HG02759 (cell line): Measurements from ENCODE around the gene LRCH1.

Experiments
- ATAC-seq: cut with Tn5 transposase; IDR thresholded peaks from one replicate; pipeline ENCODE4 v1.9.1; 2021; ENCODE audit warnings: mild to moderate bottlenecking, moderate library complexity; ENCODE audit not compliant: unreplicated experiment

LRCH1 gene

DNA sequence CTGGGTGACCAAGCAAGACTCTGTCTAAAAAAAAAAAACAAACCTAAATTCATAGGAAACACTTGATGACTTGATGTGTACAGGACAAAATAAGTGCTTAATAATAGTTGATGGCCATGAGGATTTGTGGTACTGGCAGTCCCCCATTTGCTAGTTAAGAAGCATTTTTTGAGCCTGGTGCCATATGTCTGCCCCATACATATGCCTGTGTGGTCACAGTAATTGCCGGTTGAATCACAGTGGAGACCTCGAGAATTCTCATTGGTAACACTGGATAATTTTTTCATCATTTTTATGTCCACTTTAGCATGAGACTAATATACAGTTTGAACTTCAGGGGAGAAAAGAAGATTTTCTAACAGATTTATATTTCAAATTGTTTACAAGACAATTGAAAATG is 79.2 kb downstream of the LRCH1 start:
- no peak for ATAC-seq

DNA sequence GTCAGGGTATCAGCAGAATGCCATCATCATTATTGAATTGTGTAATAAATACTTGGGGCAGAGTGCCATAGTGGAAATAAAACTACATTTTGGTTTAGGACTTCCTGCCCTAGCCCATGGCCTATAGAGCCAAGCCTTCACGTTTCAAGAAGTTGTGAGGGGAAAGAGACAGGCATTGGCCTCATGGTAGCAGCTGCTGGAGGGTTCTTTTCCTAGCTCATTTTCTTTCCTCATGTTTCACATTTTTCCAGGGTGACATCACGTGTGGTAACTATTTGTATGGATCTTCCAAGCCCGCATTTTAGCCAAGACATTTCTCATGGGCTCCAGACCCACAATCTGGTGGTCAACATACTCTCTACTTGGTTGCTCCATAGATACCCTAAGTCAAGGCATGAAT is 80.4 kb downstream of the LRCH1 start:
- no peak for ATAC-seq

GRCh38 chr13:46636451-46636850 is 83.5 kb downstream of the LRCH1 start:
- ATAC-seq = no peak

GRCh38 chr13:46637213-46637612 is 84.2 kb downstream of the LRCH1 start:
- no peak for ATAC-seq

- no peak for ATAC-seq
Measured at GRCh38 chr13:46638262-46638661, 85.3 kb downstream of the LRCH1 start.

- peak; percentile 92 for ATAC-seq
Measured at GRCh38 chr13:46639033-46639981, 86.3 kb downstream of the LRCH1 start.

DNA sequence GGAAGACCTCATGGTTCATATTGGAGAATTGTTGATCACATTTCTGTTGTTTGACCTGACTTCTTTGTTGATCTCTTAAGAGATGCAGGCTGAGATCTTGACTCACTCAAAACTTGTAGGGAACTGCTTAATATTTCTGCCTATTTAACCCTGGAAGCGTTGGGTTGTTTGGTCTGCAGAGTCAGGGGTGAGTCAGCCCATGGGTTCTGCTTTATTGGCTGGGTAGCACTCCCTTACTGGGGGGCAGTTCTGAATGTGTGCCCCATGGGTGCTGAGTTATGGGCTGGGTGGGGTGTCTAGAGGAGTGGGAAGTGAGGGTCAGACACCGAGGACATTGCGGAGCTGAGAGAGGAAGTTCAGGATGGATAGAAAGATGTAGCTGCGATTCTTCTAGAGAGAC is 87.9 kb downstream of the LRCH1 start:
- no peak for ATAC-seq

- no peak for ATAC-seq
Measured at GRCh38 chr13:46641274-46642081, 88.5 kb downstream of the LRCH1 start.

- ATAC-seq = no peak
Measured at GRCh38 chr13:46642254-46642653, 89.3 kb downstream of the LRCH1 start.

GRCh38 chr13:46643165-46643777 is 90.3 kb downstream of the LRCH1 start:
- ATAC-seq = no peak

GRCh38 chr13:46644816-46645215 is 91.8 kb downstream of the LRCH1 start:
- no peak for ATAC-seq

DNA sequence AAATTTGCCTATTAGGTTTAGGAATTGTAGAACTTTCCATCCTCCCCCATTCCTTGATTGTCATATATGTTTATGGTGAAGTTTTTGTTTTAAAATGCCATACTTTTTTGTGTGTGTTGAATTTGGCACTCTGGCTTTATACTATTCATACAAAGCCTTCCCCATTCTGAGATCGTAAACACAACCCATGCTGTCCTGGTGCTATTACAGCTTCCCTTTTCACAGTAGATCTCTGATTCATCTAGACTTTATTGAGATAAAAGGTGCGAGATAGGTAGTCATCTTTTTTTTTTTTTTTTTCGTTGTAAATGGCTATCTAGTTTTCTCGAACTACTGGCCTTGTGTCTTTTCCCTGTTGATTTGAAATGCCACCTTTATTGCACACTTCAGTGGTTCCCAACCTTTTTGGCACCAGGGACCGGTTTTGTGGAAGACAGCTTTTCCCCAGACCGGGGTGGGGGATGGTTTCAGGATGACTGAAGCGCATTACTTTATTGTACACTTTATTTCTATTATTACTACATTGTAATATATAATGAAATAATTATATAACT is 94.6 kb downstream of the LRCH1 start:
- no peak for ATAC-seq

GRCh38 chr13:46648166-46648607 is 95.2 kb downstream of the LRCH1 start:
- peak; percentile 95 for ATAC-seq

DNA sequence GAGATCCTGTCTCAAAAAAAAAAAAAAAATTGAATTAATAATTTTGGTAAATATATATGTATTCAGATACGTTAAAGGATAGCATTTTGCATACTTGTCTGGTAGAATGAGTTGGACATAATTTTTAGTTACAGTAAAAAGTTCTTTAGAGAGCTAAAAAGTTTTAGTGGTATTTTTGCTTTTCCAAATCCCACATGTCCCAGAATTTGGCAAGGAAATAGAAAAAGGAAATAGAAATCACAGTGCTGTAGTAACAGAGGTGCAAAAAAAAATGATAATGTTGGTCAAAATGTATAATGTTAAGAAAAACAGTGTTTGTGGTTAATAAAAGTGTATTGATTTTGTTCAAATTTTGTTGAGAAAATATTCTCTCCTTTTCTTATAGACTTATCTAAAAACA is 96.8 kb downstream of the LRCH1 start:
- ATAC-seq = no peak

DNA sequence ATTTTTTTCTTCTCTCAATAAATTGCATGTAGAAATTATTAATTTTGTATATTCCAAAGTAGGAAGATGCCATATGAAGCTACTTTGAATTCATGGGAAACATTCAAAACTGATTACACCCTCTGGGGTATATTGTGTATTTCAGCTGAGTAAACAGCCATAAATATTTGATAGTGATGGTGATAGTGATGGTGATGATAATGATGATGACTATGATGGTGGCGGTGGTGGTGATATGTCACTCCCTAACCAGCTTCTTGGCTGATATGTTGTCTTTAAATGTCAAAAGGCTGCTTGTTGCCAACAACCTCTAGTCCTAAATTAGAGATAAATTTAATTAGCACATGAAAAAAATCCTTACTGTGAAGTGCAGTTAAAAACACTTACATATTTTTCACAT is 102.0 kb downstream of the LRCH1 start:
- no peak for ATAC-seq

DNA sequence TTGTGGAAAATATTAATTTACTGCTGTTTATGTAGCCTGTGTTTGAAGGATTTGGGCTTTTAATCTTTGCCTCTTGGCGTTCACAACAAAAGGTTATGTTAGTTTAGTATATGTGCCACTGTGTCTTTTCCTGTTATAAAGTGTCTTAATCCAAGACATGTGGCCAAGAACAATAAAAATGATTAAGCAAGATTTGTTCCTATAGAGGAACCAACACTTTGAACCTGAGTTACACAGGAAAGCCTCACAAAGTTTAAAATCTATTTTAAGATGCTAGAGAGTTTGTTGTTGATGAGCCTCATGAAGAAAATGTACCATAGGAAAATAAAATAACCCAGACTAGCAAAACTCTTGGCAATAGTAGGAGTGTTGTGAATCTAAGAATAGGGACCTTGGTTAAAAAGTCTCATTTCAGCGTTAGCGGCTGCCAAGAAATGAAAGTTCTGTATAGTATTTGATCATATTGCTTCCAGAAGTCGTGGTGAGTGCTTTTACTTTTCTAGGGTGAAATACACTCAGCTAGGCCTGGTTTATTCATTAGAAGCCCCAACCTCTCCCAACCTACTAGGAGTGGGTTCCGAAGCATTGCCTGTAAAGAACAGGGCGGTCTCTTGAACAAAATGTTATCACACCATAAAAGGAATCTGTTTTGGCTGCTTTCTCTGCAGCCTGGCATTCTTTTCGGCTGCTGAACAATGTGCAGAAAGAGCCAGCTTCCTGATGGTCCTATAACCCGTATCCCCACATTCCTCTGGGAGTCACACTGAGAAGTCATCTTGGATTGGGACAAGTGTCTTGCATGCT is 102.6 kb downstream of the LRCH1 start:
- ATAC-seq = no peak

- ATAC-seq = peak; percentile 82
Measured at GRCh38 chr13:46656786-46657185, 103.8 kb downstream of the LRCH1 start.

DNA sequence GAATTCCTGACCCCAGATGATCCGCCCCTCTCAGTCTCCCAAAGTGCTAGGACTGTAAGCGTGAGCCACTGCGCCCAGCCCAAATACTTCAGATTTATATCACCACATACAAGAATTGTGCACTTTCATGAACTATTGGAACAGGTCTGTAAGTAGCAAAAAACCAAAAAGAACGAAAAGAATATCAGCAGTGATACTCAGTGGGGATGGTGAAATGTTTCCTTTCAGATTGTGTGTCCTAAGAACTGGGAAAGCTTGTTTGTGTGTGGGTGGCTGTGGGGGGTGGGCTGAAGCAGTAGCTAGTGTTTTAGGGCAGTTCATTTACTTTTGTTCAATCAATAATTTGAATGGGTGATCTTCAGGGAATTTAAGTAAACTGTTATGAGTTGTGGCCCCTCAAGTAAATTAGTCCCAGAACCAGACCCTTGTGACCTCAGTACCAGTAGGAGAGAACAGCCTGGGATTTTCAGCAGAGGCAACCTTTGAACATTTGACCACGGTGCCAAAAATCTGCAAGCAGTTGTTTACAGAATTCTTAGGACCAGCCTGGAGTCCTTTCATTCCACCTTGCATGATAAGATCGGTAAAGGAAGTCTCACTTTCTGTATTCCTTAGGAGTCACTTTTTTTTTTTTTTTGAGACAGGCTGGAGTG is 106.6 kb downstream of the LRCH1 start:
- ATAC-seq = no peak

GRCh38 chr13:46660416-46660815 is 107.4 kb downstream of the LRCH1 start:
- ATAC-seq = no peak

GRCh38 chr13:46660857-46661256 is 107.9 kb downstream of the LRCH1 start:
- ATAC-seq = no peak
